ENCODE data around the gene SLC38A11.
A peak's percentile ranks its signal among the peaks of the same experiment; 100 is the strongest.
"Not testable (repeated sequence)": the region's sequence is repeated elsewhere in the genome, so short reads cannot be mapped to it uniquely, and the experiment has no call there.

Gene SLC38A11, protein sequence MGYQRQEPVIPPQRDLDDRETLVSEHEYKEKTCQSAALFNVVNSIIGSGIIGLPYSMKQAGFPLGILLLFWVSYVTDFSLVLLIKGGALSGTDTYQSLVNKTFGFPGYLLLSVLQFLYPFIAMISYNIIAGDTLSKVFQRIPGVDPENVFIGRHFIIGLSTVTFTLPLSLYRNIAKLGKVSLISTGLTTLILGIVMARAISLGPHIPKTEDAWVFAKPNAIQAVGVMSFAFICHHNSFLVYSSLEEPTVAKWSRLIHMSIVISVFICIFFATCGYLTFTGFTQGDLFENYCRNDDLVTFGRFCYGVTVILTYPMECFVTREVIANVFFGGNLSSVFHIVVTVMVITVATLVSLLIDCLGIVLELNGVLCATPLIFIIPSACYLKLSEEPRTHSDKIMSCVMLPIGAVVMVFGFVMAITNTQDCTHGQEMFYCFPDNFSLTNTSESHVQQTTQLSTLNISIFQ

GRCh38 chr2:164954954-164955701, at the start of gene SLC38A11:
SLC38A11 (minus strand) TSS chr2:164955525; CDS start chr2:164955247, 278 bp downstream.
- DNase-seq: no peak

- DNase-seq: no peak
These were observed 48.3 kb upstream of the SLC38A11 start for GRCh38 chr2:165003443-165004130.

DNA sequence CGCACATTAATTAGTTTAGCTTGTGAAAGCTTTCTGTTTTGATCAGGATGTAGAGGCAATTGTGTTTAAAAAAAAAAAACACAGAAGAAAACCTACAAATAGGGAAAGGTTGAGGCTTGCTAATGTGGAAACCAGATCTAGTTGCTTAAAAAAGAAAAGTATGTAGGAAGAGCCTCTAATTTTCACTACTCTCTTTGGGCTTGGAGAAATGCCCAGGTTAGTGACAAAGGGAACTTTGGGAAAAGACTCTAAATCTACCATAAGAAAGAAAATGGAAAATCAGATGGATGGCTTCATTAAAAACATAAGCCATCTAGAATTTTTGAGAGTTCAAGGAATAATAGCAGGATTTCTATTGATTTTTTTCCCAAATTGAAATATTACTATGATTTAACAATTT, 47.3 kb upstream of the SLC38A11 start:
- no peak for DNase-seq

GRCh38 chr2:164994664-164995299, 39.5 kb upstream of the SLC38A11 start:
- not testable (repeated sequence) for DNase-seq

GRCh38 chr2:164993287-164994016, 38.1 kb upstream of the SLC38A11 start:
- no peak for DNase-seq

GRCh38 chr2:164992818-164993217, 37.5 kb upstream of the SLC38A11 start:
- DNase-seq: peak; percentile 14

DNA sequence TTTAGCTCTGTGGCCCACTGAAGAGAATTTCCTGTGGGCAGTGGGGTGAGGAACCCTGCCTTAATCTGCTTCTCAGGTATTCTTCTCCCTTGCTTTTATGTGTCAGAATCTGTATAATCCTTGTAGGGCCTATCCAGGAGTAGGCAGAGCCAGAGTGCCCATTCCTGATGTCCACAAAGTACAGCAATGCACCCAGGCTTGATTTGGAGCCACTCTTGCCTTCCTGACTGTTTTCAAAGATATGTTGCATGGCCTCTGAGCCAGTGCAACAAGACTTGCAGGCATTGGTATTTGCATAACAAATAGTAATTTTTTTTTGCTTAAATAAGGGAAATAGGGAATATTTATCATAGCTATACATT, 36.7 kb upstream of the SLC38A11 start:
- not testable (repeated sequence) for DNase-seq

DNA sequence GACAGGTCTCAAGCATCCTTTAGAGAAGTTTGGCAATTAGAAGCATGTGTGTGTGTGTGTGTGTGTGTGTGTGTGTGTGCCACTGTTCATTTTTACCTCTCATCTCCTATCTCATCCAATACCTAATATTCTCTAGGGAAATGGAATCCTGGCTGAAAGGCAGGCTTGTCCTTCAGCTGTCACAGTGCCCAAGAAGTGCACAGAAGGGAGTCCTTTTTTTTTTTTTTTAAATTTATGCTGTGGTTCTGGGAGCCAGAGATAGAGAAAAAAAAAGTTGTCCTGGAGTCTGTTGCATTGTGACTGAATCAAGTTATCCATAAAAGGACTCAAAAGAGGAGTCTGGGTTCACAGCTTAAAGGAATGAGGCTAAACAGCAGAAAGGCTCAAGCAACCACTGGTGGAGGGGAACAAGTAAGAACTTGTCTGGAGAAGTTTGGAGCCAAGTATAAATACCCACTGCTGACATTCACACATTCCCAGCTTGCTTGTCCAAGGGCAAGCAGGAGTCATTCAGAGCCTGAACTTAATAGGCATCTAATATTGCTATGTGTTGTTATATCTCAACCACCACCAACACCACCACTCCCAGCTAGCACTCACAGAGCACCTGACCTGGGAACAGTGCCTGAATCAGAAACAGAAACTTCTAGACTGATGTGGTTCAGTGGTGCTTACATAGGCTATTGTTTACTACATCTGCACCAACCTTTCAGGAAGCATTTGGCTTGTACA, 36.2 kb upstream of the SLC38A11 start:
- DNase-seq: peak; percentile 27

DNA sequence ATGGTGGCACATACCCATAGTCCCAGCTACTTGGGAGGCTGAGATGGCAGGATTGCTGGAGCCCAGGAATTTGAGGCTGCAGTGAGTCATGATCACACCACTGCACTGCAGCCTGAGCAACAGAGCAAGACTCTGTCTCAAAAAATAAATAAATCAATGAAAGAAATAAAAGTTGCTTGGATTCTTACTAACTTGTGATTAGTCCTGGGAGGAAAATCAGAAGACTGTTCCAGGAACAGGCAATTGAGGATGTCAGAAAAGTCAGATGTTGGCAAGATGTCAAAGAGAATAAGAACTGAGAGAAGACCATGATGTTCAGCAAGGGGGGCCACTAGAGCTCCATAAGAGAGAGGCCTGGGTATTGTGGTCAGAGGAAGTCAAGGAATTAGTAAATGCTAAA, 35.6 kb upstream of the SLC38A11 start:
- not testable (repeated sequence) for DNase-seq

DNA sequence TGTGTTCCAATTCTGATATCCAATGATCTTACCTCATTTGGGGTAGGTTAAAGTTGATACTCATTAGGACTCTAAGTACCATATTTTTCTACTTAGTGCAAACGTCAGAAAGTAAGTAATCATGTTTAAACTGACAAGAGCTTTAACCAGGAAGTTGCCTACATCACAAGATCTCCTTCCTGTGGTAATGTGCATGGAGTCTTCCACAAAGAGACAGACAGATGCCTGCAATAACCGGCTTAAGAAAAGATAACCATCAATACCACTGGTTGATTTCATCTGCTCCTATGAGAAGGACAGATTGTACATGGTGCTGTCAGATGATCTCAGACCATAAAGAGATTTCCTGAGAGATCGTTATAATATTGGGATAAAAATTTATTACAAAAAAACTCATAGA, 33.5 kb upstream of the SLC38A11 start:
- not testable (repeated sequence) for DNase-seq

DNA sequence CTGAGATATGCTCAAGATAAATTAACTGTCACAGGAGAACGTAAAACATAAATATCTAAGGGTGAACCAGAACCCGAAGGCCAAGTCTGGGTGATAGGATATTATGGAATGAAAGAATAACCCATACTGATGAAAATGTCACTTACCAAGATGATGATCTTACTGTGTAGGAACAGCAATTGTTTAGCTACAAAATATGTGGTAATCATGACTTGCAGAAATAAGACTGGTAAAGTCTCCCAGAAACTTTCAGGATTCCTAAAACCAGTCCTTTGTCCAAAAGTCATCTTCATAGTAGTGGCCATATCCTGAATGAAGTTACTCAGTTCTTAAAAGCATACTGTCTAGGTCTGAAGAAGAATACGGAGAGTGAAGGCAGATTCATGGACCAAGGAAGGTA, 30.7 kb upstream of the SLC38A11 start:
- DNase-seq: not testable (repeated sequence)

GRCh38 chr2:164984428-164984827, 29.1 kb upstream of the SLC38A11 start:
- DNase-seq: no peak

DNA sequence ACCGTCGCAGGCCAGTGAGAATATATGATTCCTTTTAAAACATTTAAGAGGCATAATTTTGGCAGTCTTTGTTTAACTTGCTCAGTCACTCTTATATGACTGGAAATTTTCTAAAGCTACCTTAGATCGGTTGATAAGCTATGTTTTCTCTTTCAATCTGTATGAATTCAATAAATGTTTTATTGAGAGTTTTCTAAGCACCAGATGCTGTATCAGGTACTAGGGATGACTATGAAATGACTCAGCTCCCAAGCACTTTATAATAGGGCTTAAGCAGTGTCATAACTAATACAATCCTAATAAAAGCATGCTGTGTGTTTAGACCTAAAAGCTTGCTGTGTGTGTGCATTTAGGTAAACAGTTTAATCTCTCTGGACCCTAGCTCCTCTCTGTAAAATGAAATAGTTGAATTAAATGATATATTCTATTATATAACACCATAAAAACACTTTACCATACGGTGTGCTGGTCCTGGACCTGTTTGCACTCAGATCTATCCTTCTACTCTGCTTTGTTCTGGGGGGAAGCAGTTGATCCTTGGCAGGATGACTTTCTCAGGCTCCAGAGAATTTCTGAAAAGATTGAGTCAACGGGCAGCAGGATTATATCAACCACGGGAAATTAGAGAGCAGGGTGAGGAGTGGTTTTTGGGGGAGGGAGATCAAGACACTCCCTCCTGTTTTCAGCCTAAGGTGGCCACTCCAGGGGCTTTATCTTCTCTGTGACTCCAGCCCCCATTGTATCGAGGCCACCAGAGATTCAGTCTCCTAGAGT, 26.1 kb upstream of the SLC38A11 start:
- no peak for DNase-seq

- DNase-seq: not testable (repeated sequence)
These were observed 25.4 kb upstream of the SLC38A11 start for GRCh38 chr2:164980688-164981087.

DNA sequence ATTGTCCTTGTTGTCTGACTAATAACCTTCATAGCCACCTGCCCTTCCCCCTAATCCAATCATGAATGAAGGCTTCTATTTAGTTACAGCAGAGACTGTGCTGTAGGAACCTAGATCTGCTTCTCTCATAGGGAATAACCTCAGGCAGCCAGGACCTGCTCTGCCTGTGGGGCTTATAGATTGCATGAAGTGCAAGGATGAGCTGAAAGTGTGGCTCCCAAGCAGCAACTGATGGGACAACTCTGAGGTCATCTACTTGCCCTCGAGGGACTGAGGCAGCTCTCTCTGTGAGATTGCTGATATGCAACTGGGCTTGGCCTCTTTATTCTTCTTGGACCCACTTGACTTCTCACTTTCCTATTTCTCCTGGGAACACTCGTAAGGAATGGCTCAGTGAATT, 23.8 kb upstream of the SLC38A11 start:
- no peak for DNase-seq

GRCh38 chr2:164976875-164977470, 21.6 kb upstream of the SLC38A11 start:
- DNase-seq: not testable (repeated sequence)

- no peak for DNase-seq
These were observed 21.0 kb upstream of the SLC38A11 start for GRCh38 chr2:164976301-164976700.

DNA sequence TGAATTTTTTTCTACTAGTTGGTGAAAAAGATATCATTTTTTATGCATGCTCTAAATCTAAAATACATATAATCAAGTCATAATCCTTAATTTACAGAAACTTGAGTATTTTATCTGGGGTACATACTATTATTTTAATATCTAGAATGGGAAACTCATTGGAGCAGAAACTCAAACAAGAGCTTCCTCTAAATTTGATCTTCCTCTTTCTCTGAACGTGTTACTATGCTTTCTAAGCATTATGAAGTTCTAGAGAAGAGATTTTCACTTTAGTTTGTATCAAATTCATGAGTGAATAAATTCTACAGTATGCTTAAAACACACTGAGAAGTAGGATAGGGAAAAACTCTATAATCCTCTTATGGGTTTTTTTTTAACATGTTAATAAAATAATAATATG, 20.6 kb upstream of the SLC38A11 start:
- DNase-seq: no peak

DNA sequence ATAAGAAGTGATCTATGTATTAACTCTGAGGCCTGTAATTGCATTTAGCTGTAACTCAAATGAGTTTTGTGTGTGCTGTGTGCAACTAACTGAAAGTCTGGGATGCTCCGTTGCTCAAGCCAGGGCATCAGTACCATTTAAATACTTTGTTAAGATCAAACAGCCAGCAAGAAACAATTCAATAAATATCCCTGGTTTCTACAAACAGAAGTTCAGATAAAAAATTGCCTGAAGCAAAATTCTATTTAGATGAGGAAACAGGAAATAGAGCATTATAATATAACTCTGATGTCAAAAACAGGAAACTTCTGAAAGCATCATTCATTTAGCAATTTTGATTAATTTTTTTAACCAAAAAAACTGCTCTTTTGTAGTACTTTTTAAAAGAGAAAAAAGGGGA, 18.9 kb upstream of the SLC38A11 start:
- no peak for DNase-seq

DNA sequence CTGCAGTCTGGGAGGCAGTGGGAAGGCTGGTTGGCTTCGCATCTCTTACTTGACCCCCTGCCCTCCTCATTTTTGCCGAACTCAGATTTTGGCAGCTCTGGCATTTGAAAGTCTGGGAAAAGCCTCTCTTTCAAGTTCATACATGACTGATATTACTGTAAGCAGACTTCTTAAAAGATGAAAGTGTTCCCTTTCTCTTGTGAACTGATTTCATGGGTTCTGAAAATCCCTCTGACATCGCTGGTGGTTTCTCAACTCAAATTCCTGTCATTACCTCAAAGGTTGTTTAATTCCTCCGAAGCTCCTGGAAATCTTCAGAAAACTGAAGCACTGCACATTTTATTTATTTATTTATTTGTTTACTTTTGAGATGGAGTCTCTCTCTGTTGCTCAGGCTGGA, 16.9 kb upstream of the SLC38A11 start:
- DNase-seq: no peak
